NT2/D1 (cell line): ENCODE data around the gene KAZN.

Source experiments
- SUZ12 ChIP-seq: IDR thresholded peaks from 2 replicates; pipeline ENCODE4 v1.6.1; 2011; ENCODE audit not compliant: insufficient read length, insufficient read depth; ENCODE audit errors: extremely low read depth
- YY1 ChIP-seq: IDR thresholded peaks from 2 replicates; pipeline ENCODE4 v1.6.1; 2011; ENCODE audit not compliant: insufficient read length, insufficient read depth
- ZNF274 ChIP-seq: IDR thresholded peaks from 2 replicates; pipeline ENCODE4 v1.6.1; 2011; ENCODE audit warnings: mild to moderate bottlenecking, low read depth, low read length

- TF ChIP-seq SUZ12 (no peak), ZNF274 (no peak), YY1 (no peak)
These were observed 531.5 kb downstream of the KAZN start for GRCh38 chr1:15129944-15130343.
